Posterior vena cava (tissue), 2 donors: Measurements from ENCODE around the gene SEL1L2. TPM values are rescaled to one million over a fixed set of nuclear protein-coding genes. Genes with fewer than 3 reads are reported as not detected.

Experiments used
- DNase-seq: peaks from one replicate; pipeline ENCODE4 v3.0.0-alpha.2; 2020; ENCODE audit warnings: low spot score
- intact Hi-C, 2 donors: fragments of 100-400 bp; cut with DNase I; formaldehyde crosslinking; loops; one replicate each; pipeline versions ENCODE4 v1.14.1 to v1.14.2; 2022 to 2023
- total RNA-seq, 2 donors: library from RNA; stranded (reverse); fragmentation: NEBNext Ultra II Directional; extraction: Animal tissue kit (Norgen Biotek cat#: 25700); gene quantifications; one replicate each; pipeline ENCODE4 v1.2.1, GENCODE V29; 2021
- donor health status: DM: yes; HTN: yes; CAD: no.
- donor health status: DM: yes; HTN: yes; CAD: no.

Gene SEL1L2
- total RNA-seq, 2 donors from 2014 or later: 6.0 to 16.1 TPM

DNA sequence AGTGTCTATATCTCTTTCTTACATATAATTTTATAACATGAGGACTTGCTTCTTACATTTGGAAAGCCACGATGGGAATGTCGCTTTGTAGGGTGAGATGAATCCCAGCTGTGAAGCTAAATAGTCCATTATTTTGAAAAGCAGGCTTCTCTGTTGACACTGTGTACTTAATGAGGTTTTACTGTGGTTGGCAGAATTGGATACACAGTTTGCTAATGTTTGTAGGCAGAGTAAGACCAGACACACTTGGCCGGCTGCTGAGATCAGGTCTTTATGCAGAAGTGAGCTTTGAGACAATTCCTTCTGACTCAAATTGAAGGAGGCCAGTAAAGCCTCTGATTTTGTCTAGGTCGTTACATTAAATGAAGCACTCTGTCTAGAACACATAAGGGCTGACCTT, 112.6 kb downstream of the SEL1L2 start:
- DNase-seq: no peak
- intact Hi-C loops: loop anchor here in 1 of 2 donors (10.0 kb wide), 1 partner anchor 57 kb away; no protein-coding TSS in a partner anchor

GRCh38 chr20:13875265-13875811, 115.1 kb downstream of the SEL1L2 start:
- DNase-seq: no peak
- intact Hi-C loops: loop anchor here in 1 of 2 donors (10.0 kb wide), 1 partner anchor 59 kb away; no protein-coding TSS in a partner anchor

- intact Hi-C loops: loop anchor here in 1 of 2 donors (10.0 kb wide), 1 partner anchor 60 kb away; no protein-coding TSS in a partner anchor
- no peak for DNase-seq
These were observed 115.8 kb downstream of the SEL1L2 start for GRCh38 chr20:13874394-13875157.

DNA sequence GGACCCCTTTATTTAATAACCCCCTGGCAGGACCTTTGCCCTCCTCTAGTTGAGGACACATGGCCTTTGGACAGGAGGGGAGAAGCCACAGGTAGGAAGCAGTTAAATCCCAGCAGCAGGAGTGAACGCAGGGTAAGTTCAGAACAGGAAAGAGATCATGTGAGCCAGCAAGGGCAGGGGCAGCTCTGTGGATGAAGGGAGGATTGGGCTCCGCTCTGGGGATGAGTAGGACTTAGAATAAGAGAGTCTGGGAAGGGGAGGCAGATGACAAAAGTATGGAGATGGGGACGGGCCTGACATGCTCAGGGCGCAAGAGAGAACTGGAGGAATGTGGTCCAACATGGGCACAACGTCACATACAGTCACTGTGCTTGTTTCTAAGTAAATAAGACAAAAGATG, 116.6 kb downstream of the SEL1L2 start:
- no peak for DNase-seq
- intact Hi-C loops: loop anchor here in 1 of 2 donors (10.0 kb wide), 1 partner anchor 61 kb away; no protein-coding TSS in a partner anchor

- no peak for DNase-seq
- intact Hi-C loops: loop anchor here in 1 of 2 donors (10.0 kb wide), 1 partner anchor 65 kb away; no protein-coding TSS in a partner anchor
These were observed 120.2 kb downstream of the SEL1L2 start for GRCh38 chr20:13870170-13870748.

GRCh38 chr20:13868331-13868730, 122.1 kb downstream of the SEL1L2 start:
- peak; percentile 83 for DNase-seq

GRCh38 chr20:13865791-13866351, 124.5 kb downstream of the SEL1L2 start:
- DNase-seq: no peak

More at GRCh38 chr20:13868331-13868730, 122.1 kb downstream of the SEL1L2 start:
- intact Hi-C loops: no loop called here

GRCh38 chr20:13865156-13865555, 125.3 kb downstream of the SEL1L2 start:
- intact Hi-C loops: no loop called here
- DNase-seq: no peak

More at GRCh38 chr20:13865791-13866351, 124.5 kb downstream of the SEL1L2 start:
- intact Hi-C loops: no loop called here

DNA sequence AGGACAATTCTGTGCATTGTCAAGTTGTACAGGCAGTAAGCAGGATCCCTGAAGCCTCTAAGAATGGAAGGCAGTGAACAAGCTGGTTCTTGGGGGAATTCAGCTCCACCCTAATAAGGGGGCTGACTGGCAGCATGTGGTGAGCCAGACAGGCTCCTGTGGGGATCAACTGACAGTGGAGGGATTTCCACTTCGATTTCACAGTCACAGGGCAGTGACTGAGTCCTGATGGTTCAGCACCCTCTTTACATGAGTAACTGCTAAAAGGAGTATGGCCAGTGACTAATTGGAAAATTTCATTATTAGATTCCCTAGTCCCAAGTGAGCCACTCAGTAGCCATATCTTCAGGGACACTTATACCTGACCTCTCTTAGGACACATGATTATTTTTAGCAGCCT, 127.2 kb downstream of the SEL1L2 start:
- intact Hi-C loops: no loop called here
- no peak for DNase-seq

GRCh38 chr20:13862245-13862644, 128.2 kb downstream of the SEL1L2 start:
- no peak for DNase-seq
- intact Hi-C loops: no loop called here

- intact Hi-C loops: no loop called here
- no peak for DNase-seq
These were observed 131.5 kb downstream of the SEL1L2 start for GRCh38 chr20:13858871-13859270.

GRCh38 chr20:13858439-13858838, 132.0 kb downstream of the SEL1L2 start:
- no peak for DNase-seq
- intact Hi-C loops: no loop called here

GRCh38 chr20:13857961-13858360, 132.5 kb downstream of the SEL1L2 start:
- intact Hi-C loops: no loop called here
- no peak for DNase-seq

- intact Hi-C loops: no loop called here
- no peak for DNase-seq
These were observed 133.1 kb downstream of the SEL1L2 start for GRCh38 chr20:13857304-13857703.

DNA sequence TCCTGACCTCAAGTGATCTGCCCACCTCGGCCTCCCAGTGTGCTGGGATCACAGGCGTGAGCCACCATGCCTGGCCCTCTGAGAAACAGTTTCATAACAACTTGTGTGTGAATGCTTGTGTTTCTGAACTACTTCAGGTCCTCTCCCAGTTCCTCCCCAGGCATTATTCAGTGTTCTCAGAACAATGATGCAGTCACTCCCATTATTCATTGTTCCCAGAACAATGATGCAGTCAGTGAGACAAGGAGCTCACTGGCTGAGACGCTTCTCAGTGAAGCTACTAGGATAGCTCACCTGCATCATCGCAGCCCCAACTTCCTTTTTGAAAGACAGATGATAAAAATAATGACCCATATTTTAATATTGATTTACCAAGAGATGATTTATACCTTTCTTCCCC, 134.1 kb downstream of the SEL1L2 start:
- intact Hi-C loops: no loop called here
- no peak for DNase-seq

- DNase-seq: no peak
- intact Hi-C loops: no loop called here
These were observed 134.8 kb downstream of the SEL1L2 start for GRCh38 chr20:13855613-13856012.

- DNase-seq: no peak
- intact Hi-C loops: no loop called here
These were observed 138.1 kb downstream of the SEL1L2 start for GRCh38 chr20:13852306-13852705.

DNA sequence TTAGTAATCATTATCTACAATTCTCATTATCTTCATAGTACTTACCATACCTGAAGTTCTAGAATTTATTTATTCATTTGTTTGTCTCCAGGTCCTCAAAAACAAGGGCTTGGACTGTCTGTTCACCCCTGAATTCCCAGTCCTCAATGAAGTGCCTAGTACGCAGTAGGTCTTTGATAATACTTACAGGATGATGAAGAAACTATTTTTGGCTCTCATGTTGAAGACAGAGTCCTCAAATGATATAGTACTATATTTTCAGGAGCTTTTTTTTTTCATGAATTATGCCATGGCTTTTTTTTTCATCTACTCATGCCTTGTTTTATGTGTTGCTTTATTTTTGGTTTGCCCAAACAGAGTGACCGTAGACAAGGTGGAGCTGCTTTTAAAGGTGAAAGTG, 139.1 kb downstream of the SEL1L2 start:
- intact Hi-C loops: no loop called here
- no peak for DNase-seq

DNA sequence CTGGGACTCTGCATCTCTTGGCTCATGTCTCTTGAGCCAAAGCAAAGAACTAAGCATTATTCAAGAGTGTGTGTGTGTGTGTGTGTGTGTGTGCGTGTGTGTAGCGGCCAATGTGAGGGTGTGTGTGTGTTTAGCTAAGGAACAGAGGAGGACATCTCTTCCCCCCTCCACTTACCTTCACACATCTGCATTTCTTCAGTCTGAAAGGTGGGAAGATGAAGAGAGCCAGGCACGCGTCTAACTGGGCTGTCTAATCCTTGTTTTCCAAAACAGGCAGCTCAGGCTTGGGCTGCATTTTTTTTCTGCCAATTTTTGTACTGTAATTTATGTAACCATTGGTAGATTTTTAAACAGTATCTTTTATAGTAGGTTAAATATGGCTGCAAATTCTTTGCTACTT, 146.1 kb downstream of the SEL1L2 start:
- intact Hi-C loops: no loop called here
- no peak for DNase-seq

- intact Hi-C loops: no loop called here
- no peak for DNase-seq
These were observed 149.2 kb downstream of the SEL1L2 start for GRCh38 chr20:13841206-13841605.
